MCF 10A (cell line): ENCODE data around the gene CLPTM1L. TPM values are rescaled to one million over a fixed set of nuclear protein-coding genes. Genes with fewer than 3 reads are reported as not detected.

ENCODE experiments used
- BruUV-seq: library from RNA; stranded (reverse); fragments of 400-500 nt; replicated peaks from 2 replicates; lab custom pipeline; 2021; lab: Mats Ljungman, UMichigan
- CTCF ChIA-PET: fragments of 300-600 bp; sonication (Branson Sonifier 250); formaldehyde crosslinking; extraction: SDS; loops from one replicate; lab custom pipeline; 2021; ENCODE audit warnings: antibody characterized with exemption, inconsistent platforms; lab: Yijun Ruan, JAX
- POLR2A ChIA-PET: fragments of 300-600, 350-650 bp; sonication (Branson Sonifier 250); formaldehyde crosslinking; extraction: SDS; loops from one replicate; lab custom pipeline; 2020; ENCODE audit warnings: antibody characterized with exemption, inconsistent platforms; lab: Yijun Ruan, JAX
- DNase-seq: peaks from one replicate; pipeline ENCODE4 v3.0.0-alpha.2; 2018; ENCODE audit not compliant: unreplicated experiment
- H3K27ac Mint-ChIP-seq: one replicate; pipeline ENCODE4 v1.8.0; 2022; ENCODE audit warnings: mild to moderate bottlenecking, low read depth, mixed read lengths; ENCODE audit not compliant: unreplicated experiment
- H3K27me3 Mint-ChIP-seq: one replicate; pipeline ENCODE4 v1.8.0; 2022; ENCODE audit warnings: mixed read lengths; ENCODE audit not compliant: insufficient read depth, unreplicated experiment
- H3K36me3 Mint-ChIP-seq: one replicate; pipeline ENCODE4 v1.8.0; 2022; ENCODE audit warnings: mild to moderate bottlenecking, moderate library complexity, mixed read lengths; ENCODE audit not compliant: insufficient read depth, unreplicated experiment
- H3K4me1 Mint-ChIP-seq: one replicate; pipeline ENCODE4 v1.8.0; 2022; ENCODE audit warnings: mixed read lengths; ENCODE audit not compliant: insufficient read depth, unreplicated experiment
- H3K4me3 Mint-ChIP-seq: one replicate; pipeline ENCODE4 v1.8.0; 2022; ENCODE audit warnings: mild to moderate bottlenecking, moderate library complexity, mixed read lengths; ENCODE audit not compliant: unreplicated experiment
- H3K9me3 Mint-ChIP-seq: one replicate; pipeline ENCODE4 v1.8.0; 2022; ENCODE audit warnings: mixed read lengths; ENCODE audit not compliant: unreplicated experiment
- intact Hi-C: fragments of 100-400 bp; cut with micrococcal nuclease; formaldehyde crosslinking; loops from 2 replicates; pipeline ENCODE4 v1.14.1; 2022
- total RNA-seq: library from RNA; stranded (reverse); gene quantifications from 2 replicates; pipeline ENCODE4 v1.2.3, GENCODE V29; 2022
- TF ChIP-seq, protein P1 (sequence below): fragments of 200-600 bp; IDR thresholded peaks from one replicate; pipeline ENCODE4 v1.8.0; 2022; ENCODE audit warnings: antibody characterized with exemption, mild to moderate bottlenecking; ENCODE audit not compliant: unreplicated experiment

Gene CLPTM1L
- total RNA-seq, 1 experiment from 2014 or later = 128 TPM

DNA sequence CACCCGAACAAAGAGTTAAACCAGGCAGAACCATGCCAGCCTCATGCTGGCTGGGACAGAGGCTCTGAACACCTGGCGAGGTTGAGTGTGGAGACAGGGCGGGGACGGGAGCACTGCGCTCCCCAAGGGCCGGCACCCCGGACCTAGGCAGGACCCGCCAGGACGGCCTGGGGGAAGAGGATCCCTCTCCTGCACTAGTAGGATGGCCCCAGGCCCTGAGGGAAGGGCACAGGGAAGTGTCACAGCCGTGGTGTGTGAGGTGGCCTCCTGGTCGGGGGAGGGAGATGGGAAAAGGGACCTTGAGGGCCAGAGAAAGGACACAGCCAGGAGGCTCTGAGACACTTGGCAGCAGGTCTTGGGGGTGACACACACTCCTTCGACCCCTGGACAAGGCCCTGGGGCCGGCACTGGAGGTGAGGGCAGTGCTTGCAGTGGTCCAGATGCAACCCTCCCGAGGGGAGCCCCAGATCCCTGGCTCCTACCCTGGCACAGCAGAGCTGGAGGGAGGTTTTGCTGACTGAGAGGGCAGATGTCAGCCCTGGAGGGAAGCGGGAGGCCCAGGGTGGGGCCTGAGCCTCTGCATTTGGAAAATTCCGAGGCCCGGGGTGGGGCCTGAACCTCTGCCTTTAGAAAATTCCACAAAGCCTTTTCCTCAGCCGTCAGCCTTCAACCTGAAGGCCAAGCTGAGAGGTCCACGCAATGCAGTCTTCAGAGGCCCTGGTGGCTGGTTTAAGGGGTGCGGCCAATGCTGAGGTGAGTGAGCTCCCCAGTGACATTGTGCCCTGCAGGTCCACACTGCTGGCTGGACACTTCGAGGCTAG, 25.3 kb downstream of the CLPTM1L start:
- Mint-ChIP-seq H3K4me3 (no peak overlapping the region), H3K27me3 (no peaks in the 10 kb centered on the region), H3K27ac (no peak overlapping the region), H3K9me3 (no peaks in the 10 kb centered on the region), H3K36me3 (peaks cover 57% of the 10 kb centered on the region), H3K4me1 (peaks cover 8% of the 10 kb centered on the region)
- no TSS peak for BruUV-seq
- POLR2A ChIA-PET = no interaction called here
- DNase-seq = no peak
- intact Hi-C loops = no loop called here
- CTCF ChIA-PET = interaction anchor here (0.8 kb wide), 1 partner anchor 36 kb away, joined by 4 read pairs; no protein-coding TSS in a partner anchor
- TF ChIP-seq, protein P1, sequence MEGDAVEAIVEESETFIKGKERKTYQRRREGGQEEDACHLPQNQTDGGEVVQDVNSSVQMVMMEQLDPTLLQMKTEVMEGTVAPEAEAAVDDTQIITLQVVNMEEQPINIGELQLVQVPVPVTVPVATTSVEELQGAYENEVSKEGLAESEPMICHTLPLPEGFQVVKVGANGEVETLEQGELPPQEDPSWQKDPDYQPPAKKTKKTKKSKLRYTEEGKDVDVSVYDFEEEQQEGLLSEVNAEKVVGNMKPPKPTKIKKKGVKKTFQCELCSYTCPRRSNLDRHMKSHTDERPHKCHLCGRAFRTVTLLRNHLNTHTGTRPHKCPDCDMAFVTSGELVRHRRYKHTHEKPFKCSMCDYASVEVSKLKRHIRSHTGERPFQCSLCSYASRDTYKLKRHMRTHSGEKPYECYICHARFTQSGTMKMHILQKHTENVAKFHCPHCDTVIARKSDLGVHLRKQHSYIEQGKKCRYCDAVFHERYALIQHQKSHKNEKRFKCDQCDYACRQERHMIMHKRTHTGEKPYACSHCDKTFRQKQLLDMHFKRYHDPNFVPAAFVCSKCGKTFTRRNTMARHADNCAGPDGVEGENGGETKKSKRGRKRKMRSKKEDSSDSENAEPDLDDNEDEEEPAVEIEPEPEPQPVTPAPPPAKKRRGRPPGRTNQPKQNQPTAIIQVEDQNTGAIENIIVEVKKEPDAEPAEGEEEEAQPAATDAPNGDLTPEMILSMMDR = no peak

DNA sequence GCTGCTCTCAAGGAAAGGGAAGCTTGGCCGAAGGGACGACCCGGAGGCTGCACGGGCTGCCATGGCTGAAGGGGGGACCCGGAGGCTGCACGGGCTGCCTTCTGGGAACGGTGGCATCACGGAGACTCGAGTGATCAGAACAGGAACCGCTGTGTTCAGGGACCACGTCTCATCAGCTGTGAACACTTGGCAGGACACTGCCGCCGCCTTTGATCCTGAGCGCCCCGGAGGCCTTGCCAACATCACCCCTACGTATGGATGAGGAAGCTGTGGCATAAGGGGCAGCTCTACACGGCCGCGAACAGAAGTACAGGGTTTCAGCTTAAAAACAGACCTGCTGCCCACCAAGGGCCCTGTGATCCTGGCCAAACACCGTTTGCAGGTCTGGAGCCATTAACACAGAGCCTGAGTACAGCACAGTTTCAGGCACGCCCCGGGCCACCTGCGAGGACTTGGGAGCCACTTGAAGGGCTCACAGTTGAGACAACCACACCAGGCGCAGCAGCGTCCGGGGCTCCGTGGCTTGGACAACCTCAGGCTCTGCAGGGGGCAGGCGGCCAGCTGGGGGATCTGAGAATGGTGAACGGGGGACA, 26.1 kb downstream of the CLPTM1L start:
- CTCF ChIA-PET = interaction anchor here (0.5 to 1.4 kb wide), 3 partner anchors 8 to 810 kb away, joined by 3 to 5 read pairs (median 3); no protein-coding TSS in a partner anchor
- intact Hi-C loops = no loop called here
- no peak overlapping the region for H3K4me3 Mint-ChIP-seq
- POLR2A ChIA-PET = no interaction called here
- BruUV-seq = no TSS peak
- peaks cover 8% of the 10 kb centered on the region for H3K4me1 Mint-ChIP-seq
- DNase-seq = no peak
- TF ChIP-seq, protein P1 = no peak
- H3K9me3 Mint-ChIP-seq = no peaks in the 10 kb centered on the region
- no peaks in the 10 kb centered on the region for H3K27me3 Mint-ChIP-seq
- H3K27ac Mint-ChIP-seq = no peak overlapping the region
- peaks cover 53% of the 10 kb centered on the region for H3K36me3 Mint-ChIP-seq

DNA sequence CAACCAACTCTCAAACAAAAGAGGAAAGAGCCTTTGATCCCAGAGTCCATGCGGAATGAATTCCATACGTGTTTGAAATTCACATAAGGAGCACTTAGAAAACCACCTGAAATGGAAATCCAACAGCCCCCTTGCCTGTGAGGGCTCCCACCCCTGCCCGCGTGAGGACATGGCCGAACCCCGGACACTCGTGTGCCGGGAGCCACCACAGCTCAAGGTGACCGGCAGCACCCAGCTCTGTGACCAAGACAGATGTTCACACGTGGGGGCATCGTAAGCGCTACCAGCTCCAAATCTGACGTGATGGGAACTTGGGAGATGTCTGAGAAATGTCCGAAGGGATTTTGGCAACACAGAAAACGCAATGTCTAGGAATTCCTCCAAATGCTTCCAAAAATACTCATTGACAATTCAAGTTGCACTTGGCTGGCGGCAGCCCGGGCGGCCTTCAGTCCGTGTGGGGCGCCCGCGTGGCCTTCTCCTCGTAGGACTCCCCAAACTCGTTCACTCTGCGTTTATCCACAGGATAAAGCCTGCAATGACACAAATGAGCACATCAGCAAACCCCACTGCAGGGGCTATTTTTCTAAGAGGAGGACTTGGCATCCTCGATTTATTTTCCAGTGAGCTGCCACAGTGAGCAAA, 26.9 kb downstream of the CLPTM1L start:
- no peaks in the 10 kb centered on the region for H3K27me3 Mint-ChIP-seq
- H3K4me3 Mint-ChIP-seq = no peak overlapping the region
- TF ChIP-seq, protein P1 = no peak
- H3K27ac Mint-ChIP-seq = no peak overlapping the region
- DNase-seq = no peak
- no peaks in the 10 kb centered on the region for H3K9me3 Mint-ChIP-seq
- BruUV-seq = TSS peak; percentile 58
- intact Hi-C loops = no loop called here
- CTCF ChIA-PET = interaction anchor here (0.6 to 1.4 kb wide), 3 partner anchors 9 to 109 kb away, joined by 3 to 5 read pairs (median 3); no protein-coding TSS in a partner anchor
- peaks cover 8% of the 10 kb centered on the region for H3K4me1 Mint-ChIP-seq
- H3K36me3 Mint-ChIP-seq = peaks cover 53% of the 10 kb centered on the region
- POLR2A ChIA-PET = interaction anchor here (0.6 to 2.4 kb wide), 3 partner anchors 8 to 204 kb away, joined by 3 to 12 read pairs (median 3); no protein-coding TSS in a partner anchor
